H1 (cell line): ENCODE measurements around the gene NCOA1. TPM values are rescaled to one million over a fixed set of nuclear protein-coding genes. Genes with fewer than 3 reads are reported as not detected.

Source experiments
- CTCF ChIA-PET: fragments of 300-600 bp; sonication (Branson Sonifier 250); formaldehyde crosslinking; loops from one replicate; lab custom pipeline; 2021; ENCODE audit not compliant: partially characterized antibody; lab: Charles Lee
- POLR2A ChIA-PET: fragments of 300-600 bp; sonication (Branson Sonifier 250); formaldehyde crosslinking; loops from one replicate; lab custom pipeline; 2021; ENCODE audit warnings: inconsistent platforms; ENCODE audit not compliant: partially characterized antibody; lab: Charles Lee
- DNase-seq, 2 experiments: peaks; one replicate each; pipeline versions ENCODE4 v3.0.0 to v3.0.0-alpha.2; 2010 to 2022; ENCODE audit warnings: low spot score in 2 of 2, low read depth in 1 of 2, mixed read lengths in 1 of 2
- FAIRE-seq: peaks from 2 replicates; lab custom pipeline; 2011; peaks lifted over from hg19 to GRCh38; lab: Jason Lieb, UNC
- H2AFZ ChIP-seq: 2 replicates; pipeline ENCODE4 v1.8.1; 2012; ENCODE audit warnings: low read length, inconsistent platforms
- H2AK5ac ChIP-seq: 2 replicates; pipeline ENCODE4 v1.6.1; 2013; ENCODE audit warnings: low read depth, low read length
- H2BK120ac ChIP-seq: replicated peaks from 2 replicates; pipeline ENCODE3; 2013; ENCODE audit warnings: low read depth, low read length, inconsistent platforms
- H2BK12ac ChIP-seq: 2 replicates; pipeline ENCODE4 v1.6.1; 2013; ENCODE audit warnings: low read depth, low read length
- H2BK15ac ChIP-seq: 2 replicates; pipeline ENCODE4 v1.6.1; 2013; ENCODE audit warnings: low read length
- H2BK20ac ChIP-seq: 2 replicates; pipeline ENCODE4 v1.6.1; 2013; ENCODE audit warnings: low read length
- H2BK5ac ChIP-seq: 2 replicates; pipeline ENCODE4 v1.6.1; 2013; ENCODE audit warnings: low read depth, low read length
- H3K14ac ChIP-seq: 2 replicates; pipeline ENCODE4 v1.6.1; 2013; ENCODE audit warnings: inconsistent platforms; ENCODE audit not compliant: insufficient read length
- H3K18ac ChIP-seq: 2 replicates; pipeline ENCODE4 v1.6.1; 2013; ENCODE audit warnings: low read length; ENCODE audit errors: extremely low read depth
- H3K23ac ChIP-seq: 2 replicates; pipeline ENCODE4 v1.6.1; 2013; ENCODE audit warnings: inconsistent platforms; ENCODE audit not compliant: insufficient read length
- H3K23me2 ChIP-seq: 2 replicates; pipeline ENCODE4 v1.6.1; 2013; ENCODE audit warnings: low read depth, low read length
- H3K27ac ChIP-seq: 2 replicates; pipeline ENCODE4 v1.6.1; 2011; ENCODE audit warnings: low read depth, low read length, inconsistent platforms
- H3K27me3 ChIP-seq, 4 experiments: replicated peaks in 1 of 4; 1 replicate in 1 of 4; 2 replicates in 3 of 4; pipeline versions ENCODE4 v1.6.1 to v1.8.1; 2011 to 2013; ENCODE audit warnings: low read length in 3 of 4, mild to moderate bottlenecking in 3 of 4, inconsistent platforms in 2 of 4, mixed read lengths in 2 of 4, moderate library complexity in 1 of 4; ENCODE audit not compliant: control insufficient read depth in 3 of 4, insufficient read depth in 3 of 4; ENCODE audit errors: extremely low read depth in 1 of 4
- H3K36me3 ChIP-seq, 4 experiments: 2 replicates each; pipeline versions ENCODE4 v1.6.1 to v1.8.1; 2011 to 2013; ENCODE audit warnings: mild to moderate bottlenecking in 4 of 4, low read length in 3 of 4, moderate library complexity in 2 of 4, control low read depth in 1 of 4, inconsistent platforms in 1 of 4; ENCODE audit not compliant: insufficient read depth in 4 of 4, control insufficient read depth in 2 of 4
- H3K4ac ChIP-seq: replicated peaks from 2 replicates; pipeline ENCODE3; 2013; ENCODE audit warnings: low read length, low read depth, mixed read lengths, inconsistent platforms; ENCODE audit not compliant: insufficient read length
- H3K4me1 ChIP-seq, 4 experiments: replicated peaks in 1 of 4; 1 replicate in 1 of 4; 2 replicates in 3 of 4; pipeline versions ENCODE4 v1.6.1 to v1.8.1; 2011 to 2013; ENCODE audit warnings: low read length in 3 of 4, inconsistent platforms in 2 of 4, mixed read lengths in 1 of 4; ENCODE audit not compliant: insufficient read depth in 4 of 4, control insufficient read depth in 3 of 4
- H3K4me2 ChIP-seq, 2 experiments: 2 replicates each; pipeline versions ENCODE4 v1.6.1 to v1.8.1; 2011 to 2013; ENCODE audit warnings: low read depth in 2 of 2, low read length in 2 of 2, control low read depth in 1 of 2, inconsistent platforms in 1 of 2, mild to moderate bottlenecking in 1 of 2; ENCODE audit not compliant: insufficient read depth in 1 of 2
- H3K4me3 ChIP-seq, 4 experiments: fragments of 200-600, 300-600 bp in 1 of 4; sonication (generic), shearing (Covaris generic), sonication (Bioruptor Twin) in 1 of 4; 2 replicates each; pipeline versions ENCODE4 v1.5.1 to v1.8.1; 2011 to 2016; ENCODE audit warnings: low read length in 4 of 4, low read depth in 3 of 4, control low read depth in 2 of 4, inconsistent platforms in 2 of 4, mild to moderate bottlenecking in 2 of 4, mixed read lengths in 1 of 4, moderate library complexity in 1 of 4; ENCODE audit not compliant: insufficient read depth in 2 of 4; ENCODE audit errors: extremely low read depth in 1 of 4
- H3K56ac ChIP-seq: replicated peaks from 2 replicates; pipeline ENCODE3; 2013; ENCODE audit warnings: low read depth, mild to moderate bottlenecking, mixed read lengths, low read length, inconsistent platforms; ENCODE audit not compliant: insufficient read length
- H3K79me1 ChIP-seq: 2 replicates; pipeline ENCODE4 v1.6.1; 2013; ENCODE audit warnings: low read depth, low read length, control low read depth
- H3K79me2 ChIP-seq, 2 experiments: 2 replicates each; pipeline versions ENCODE4 v1.6.1 to v1.8.1; 2012 to 2013; ENCODE audit warnings: low read length in 2 of 2, mild to moderate bottlenecking in 2 of 2, inconsistent platforms in 1 of 2; ENCODE audit not compliant: insufficient read depth in 2 of 2, control insufficient read depth in 1 of 2
- H3K9ac ChIP-seq, 4 experiments: replicated peaks in 1 of 4; 1 replicate in 1 of 4; 2 replicates in 3 of 4; pipeline versions ENCODE4 v1.6.1 to v1.8.1; 2011 to 2013; ENCODE audit warnings: low read depth in 3 of 4, low read length in 3 of 4, control low read depth in 2 of 4, mild to moderate bottlenecking in 2 of 4, moderate library complexity in 2 of 4, inconsistent platforms in 1 of 4; ENCODE audit errors: extremely low read depth in 1 of 4
- H3K9me3 ChIP-seq, 2 experiments: 2 replicates each; pipeline versions ENCODE4 v1.6.1 to v1.8.1; 2012 to 2013; ENCODE audit warnings: mild to moderate bottlenecking in 2 of 2, moderate library complexity in 2 of 2, control low read depth in 1 of 2, inconsistent platforms in 1 of 2, low read depth in 1 of 2, low read length in 1 of 2, mixed read lengths in 1 of 2; ENCODE audit not compliant: insufficient read depth in 2 of 2
- H4K20me1 ChIP-seq, 2 experiments: replicated peaks in 1 of 2; 2 replicates each; pipeline versions ENCODE3 to v1.8.1; 2011 to 2013; ENCODE audit warnings: inconsistent platforms in 2 of 2, low read length in 2 of 2, mild to moderate bottlenecking in 1 of 2; ENCODE audit not compliant: insufficient read depth in 2 of 2, control insufficient read depth in 1 of 2
- H4K5ac ChIP-seq: 2 replicates; pipeline ENCODE4 v1.6.1; 2013; ENCODE audit warnings: low read length, low read depth, mixed read lengths, inconsistent platforms; ENCODE audit not compliant: insufficient read length
- H4K8ac ChIP-seq: 2 replicates; pipeline ENCODE4 v1.8.0; 2013; ENCODE audit warnings: mild to moderate bottlenecking, moderate library complexity, low read length, inconsistent platforms; ENCODE audit not compliant: insufficient read depth; ENCODE audit errors: extremely low read depth
- H4K91ac ChIP-seq: replicated peaks from 2 replicates; pipeline ENCODE3; 2013; ENCODE audit warnings: low read length, mixed read lengths, inconsistent platforms; ENCODE audit not compliant: insufficient read length
- CBX5 ChIP-seq: fragments of 300-800, 300-1000 bp; sonication (generic); IDR thresholded peaks from 2 replicates; pipeline ENCODE4 v1.7.1; 2016; ENCODE audit warnings: antibody characterized with exemption, low read length, low read depth
- EZH2 ChIP-seq: fragments of 200-600 bp; sonication (generic); IDR thresholded peaks from 2 replicates; pipeline ENCODE4 v1.7.1; 2012; ENCODE audit warnings: low read depth, mild to moderate bottlenecking, moderate library complexity, low read length, inconsistent platforms; ENCODE audit not compliant: severe bottlenecking
- KDM4A ChIP-seq: IDR thresholded peaks from one replicate; pipeline ENCODE4 v1.7.1; 2012; ENCODE audit warnings: low read depth, mild to moderate bottlenecking, moderate library complexity, low read length, inconsistent platforms; ENCODE audit not compliant: severe bottlenecking
- NANOG ChIP-seq: IDR thresholded peaks from 2 replicates; pipeline ENCODE4 v1.6.1; 2011; ENCODE audit warnings: low read length, low read depth, mild to moderate bottlenecking, inconsistent platforms; ENCODE audit not compliant: insufficient read depth, poor library complexity, severe bottlenecking
- POU5F1 ChIP-seq: IDR thresholded peaks from 2 replicates; pipeline ENCODE4 v1.6.1; 2011; ENCODE audit warnings: low read depth, mild to moderate bottlenecking, low read length, moderate library complexity
- RXRA ChIP-seq: IDR thresholded peaks from 2 replicates; pipeline ENCODE4 v1.6.1; 2011; ENCODE audit warnings: low read depth, mild to moderate bottlenecking, low read length, moderate library complexity; ENCODE audit not compliant: insufficient read depth
- SIN3A ChIP-seq, 2 experiments: IDR thresholded peaks in 1 of 2; conservative IDR thresholded peaks in 1 of 2; 2 replicates each; pipeline ENCODE4 v1.6.1; 2011 to 2012; ENCODE audit warnings: low read length in 2 of 2, improper control_type of control experiment in 1 of 2, low read depth in 1 of 2, mild to moderate bottlenecking in 1 of 2
- SIRT6 ChIP-seq: IDR thresholded peaks from one replicate; pipeline ENCODE4 v1.7.1; 2012; ENCODE audit warnings: low read length, inconsistent platforms
- SP1 ChIP-seq: IDR thresholded peaks from 2 replicates; pipeline ENCODE4 v1.6.1; 2011; ENCODE audit warnings: low read depth, low read length
- TAF7 ChIP-seq: optimal IDR thresholded peaks from 2 replicates; pipeline ENCODE3; 2011; ENCODE audit warnings: low read depth, mild to moderate bottlenecking, inconsistent platforms, low read length, moderate library complexity, borderline replicate concordance
- ZNF274 ChIP-seq: IDR thresholded peaks from 2 replicates; pipeline ENCODE4 v1.7.0; 2012; ENCODE audit warnings: low read length, borderline replicate concordance; ENCODE audit errors: extremely low read depth
- WGBS, 2 experiments: shearing (Covaris generic) in 1 of 2; methylation state at CpG; one replicate each; pipeline versions ENCODE4 v1.1.6 to v1.1.7; 2013 to 2015; ENCODE audit warnings: low lambda C conversion rate in 2 of 2, mixed read lengths in 2 of 2, inconsistent platforms in 1 of 2, low coverage in 1 of 2, missing lambda C conversion rate in 1 of 2; ENCODE audit not compliant: insufficient replicate concordance in 2 of 2, insufficient coverage in 1 of 2, insufficient read length in 1 of 2; ENCODE audit errors: extremely low coverage in 1 of 2, missing lambda C conversion rate in 1 of 2; 5-methylcytosine and 5-hydroxymethylcytosine counted together
- polyA plus RNA-seq, 7 experiments: library from polyadenylated mRNA; depleted of rRNA in 3 of 7; stranded (reverse) in 5 of 7; unstranded in 2 of 7; fragments of >200 nt in 5 of 7; fragments of 200-250 nt in 2 of 7; gene quantifications; 1 replicate in 5 of 7; 2 replicates in 1 of 7; 4 replicates in 1 of 7; pipeline versions ENCODE4 v1.2.1 to v1.2.3, GENCODE V29; 2011 to 2013; ENCODE audit warnings: missing spikeins in 2 of 7, mixed read lengths in 2 of 7
- total RNA-seq: library from RNA; stranded (reverse); fragmentation: NEBNext Ultra II Directional; extraction: Animal tissue kit (Norgen Biotek cat#: 25700); gene quantifications from 2 replicates; pipeline ENCODE4 v1.2.1, GENCODE V29; 2021

Gene NCOA1
- total and polyA plus RNA-seq, 2 of the 8 experiments (the other 6 are each of a cell fraction or from before 2014, with no cell fraction given), result 12.8 to 17.9 TPM

DNA sequence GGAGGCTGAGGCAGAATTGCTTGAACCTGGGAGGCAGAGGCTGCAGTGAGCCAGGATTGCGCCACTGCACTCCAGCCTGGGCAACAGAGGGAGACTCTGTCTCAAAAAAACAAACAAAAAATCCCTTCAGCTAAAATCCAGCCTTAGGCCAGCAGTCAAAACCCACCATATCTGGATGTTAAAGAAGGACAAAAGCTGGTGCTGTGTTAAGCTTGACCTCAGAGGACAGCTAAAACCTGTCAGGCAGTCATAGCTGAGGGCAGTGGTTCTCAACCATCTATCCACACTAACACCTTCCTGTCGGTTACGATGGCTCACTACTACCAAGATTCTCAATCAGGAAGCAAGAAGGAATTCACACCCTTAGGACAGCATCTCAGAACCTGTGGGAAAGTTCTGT is 292.6 kb downstream of the NCOA1 start:
- Histone ChIP-seq H3K36me3 (no peaks in the 10 kb centered on the region), H3K4me2 (no peak overlapping the region), H4K5ac (no peak overlapping the region), H2BK120ac (no peak overlapping the region), H3K4me3 (no peak overlapping the region), H4K8ac (no peak overlapping the region), H2BK5ac (no peak overlapping the region), H3K27ac (no peak overlapping the region), H2BK15ac (no peak overlapping the region), H3K14ac (no peak overlapping the region), H3K18ac (no peak overlapping the region), H3K4me1 (no peaks in the 10 kb centered on the region), H3K56ac (no peak overlapping the region), H3K9me3 (no peaks in the 10 kb centered on the region), H2AK5ac (no peak overlapping the region), H2BK20ac (no peak overlapping the region), H3K23me2 (no peaks in the 10 kb centered on the region), H4K20me1 (no peaks in the 10 kb centered on the region), H3K9ac (no peak overlapping the region), H4K91ac (no peak overlapping the region), H3K27me3 (no peaks in the 10 kb centered on the region), H3K79me2 (no peaks in the 10 kb centered on the region), H2AFZ (peak overlapping the region; percentile 12; the same call in 1 of the 2 replicates), H2BK12ac (no peak overlapping the region), H3K23ac (no peak overlapping the region), H3K4ac (no peak overlapping the region), H3K79me1 (no peaks in the 10 kb centered on the region)
- TF ChIP-seq NANOG, result no peak
- TF ChIP-seq KDM4A, result no peak
- TF ChIP-seq TAF7, result no peak
- TF ChIP-seq EZH2, result no peak
- no peak for TF ChIP-seq SP1
- no peak for TF ChIP-seq SIN3A (conservative IDR thresholded peaks at IDR 0.05 in 1 of 2, IDR thresholded peaks at IDR 0.05 in 1 of 2; ENCODE audit: low read depth in 1 of 2, low read length in 2 of 2)
- no peak for TF ChIP-seq ZNF274
- no peak for TF ChIP-seq SIRT6
- TF ChIP-seq CBX5, result no peak
- TF ChIP-seq POU5F1, result no peak
- no peak for TF ChIP-seq RXRA
- no peak for FAIRE-seq
- no peak for DNase-seq
- WGBS, 2 experiments, result 100% methylated on average over 3 of the region's 3 CpGs; no CpG with 5 or more reads in 1 of the 2 experiments
- ChIA-PET CTCF (interaction anchor here (1.0 to 1.8 kb wide), 5 partner anchors 9 to 64 kb away, joined by 3 to 6 read pairs (median 4); partner anchors contain the start of genes CENPO and PTRHD1), POLR2A (interaction anchor here (0.5 to 1.5 kb wide), 2 partner anchors 9 to 978 kb away, joined by 3 to 7 read pairs; partner anchors contain the start of genes CENPO and PTRHD1)
